ENCODE measurements around the gene FGD3. TPM values are rescaled to one million over a fixed set of nuclear protein-coding genes. Genes with fewer than 3 reads are reported as not detected.
"Not testable (repeated sequence)": the region's sequence is repeated elsewhere in the genome, so short reads cannot be mapped to it uniquely, and the experiment has no call there.

Gene FGD3
- total RNA-seq, 2 experiments from 2014 or later: 41.5 to 42.9 TPM

GRCh38 chr9:93004561-93004960, 57.2 kb downstream of the FGD3 start:
- H3K27ac Mint-ChIP-seq: peak overlapping the region; percentile 87
- peaks cover 49% of the 10 kb centered on the region for H3K4me1 Mint-ChIP-seq
- no peak overlapping the region for H3K4me3 Mint-ChIP-seq
- peaks cover 8% of the 10 kb centered on the region for H3K9me3 Mint-ChIP-seq
- no peak for DNase-seq
- H3K27me3 Mint-ChIP-seq: no peaks in the 10 kb centered on the region
- peaks cover 53% of the 10 kb centered on the region for H3K36me3 Mint-ChIP-seq

- no peaks in the 10 kb centered on the region for H3K27me3 Mint-ChIP-seq
- peaks cover 45% of the 10 kb centered on the region for H3K4me1 Mint-ChIP-seq
- H3K9me3 Mint-ChIP-seq: peaks cover 2% of the 10 kb centered on the region
- peak overlapping the region; percentile 46 for H3K27ac Mint-ChIP-seq
- no peak for DNase-seq
- peaks cover 45% of the 10 kb centered on the region for H3K36me3 Mint-ChIP-seq
- H3K4me3 Mint-ChIP-seq: no peak overlapping the region
Measured at GRCh38 chr9:93005876-93006275, 58.6 kb downstream of the FGD3 start.

GRCh38 chr9:93007529-93008058, 60.3 kb downstream of the FGD3 start:
- Mint-ChIP-seq H3K36me3 (peaks cover 31% of the 10 kb centered on the region), H3K9me3 (no peaks in the 10 kb centered on the region), H3K4me1 (peaks cover 29% of the 10 kb centered on the region), H3K27ac (no peak overlapping the region), H3K4me3 (no peak overlapping the region), H3K27me3 (no peaks in the 10 kb centered on the region)
- no peak for DNase-seq

GRCh38 chr9:93008457-93008856, 61.1 kb downstream of the FGD3 start:
- no peaks in the 10 kb centered on the region for H3K9me3 Mint-ChIP-seq
- H3K36me3 Mint-ChIP-seq: peaks cover 33% of the 10 kb centered on the region
- peaks cover 24% of the 10 kb centered on the region for H3K4me1 Mint-ChIP-seq
- DNase-seq: no peak
- peak overlapping the region; percentile 42 for H3K27ac Mint-ChIP-seq
- H3K27me3 Mint-ChIP-seq: no peaks in the 10 kb centered on the region
- H3K4me3 Mint-ChIP-seq: no peak overlapping the region

GRCh38 chr9:93009337-93010015, 62.2 kb downstream of the FGD3 start:
- DNase-seq: no peak
- Mint-ChIP-seq H3K27ac (no peak overlapping the region), H3K4me1 (peaks cover 16% of the 10 kb centered on the region), H3K36me3 (peaks cover 33% of the 10 kb centered on the region), H3K27me3 (no peaks in the 10 kb centered on the region), H3K4me3 (no peak overlapping the region), H3K9me3 (no peaks in the 10 kb centered on the region)

GRCh38 chr9:93010056-93010455, 62.7 kb downstream of the FGD3 start:
- no peak for DNase-seq
- Mint-ChIP-seq H3K4me3 (no peak overlapping the region), H3K4me1 (peaks cover 14% of the 10 kb centered on the region), H3K27ac (no peak overlapping the region), H3K9me3 (no peaks in the 10 kb centered on the region), H3K27me3 (no peaks in the 10 kb centered on the region), H3K36me3 (peaks cover 33% of the 10 kb centered on the region)

GRCh38 chr9:93010704-93011103, 63.4 kb downstream of the FGD3 start:
- Mint-ChIP-seq H3K36me3 (peaks cover 32% of the 10 kb centered on the region), H3K9me3 (no peaks in the 10 kb centered on the region), H3K4me1 (peaks cover 14% of the 10 kb centered on the region), H3K27ac (peak overlapping the region; percentile 47), H3K27me3 (no peaks in the 10 kb centered on the region), H3K4me3 (no peak overlapping the region)
- DNase-seq: no peak

- no peaks in the 10 kb centered on the region for H3K27me3 Mint-ChIP-seq
- no peak overlapping the region for H3K27ac Mint-ChIP-seq
- peaks cover 14% of the 10 kb centered on the region for H3K4me1 Mint-ChIP-seq
- H3K9me3 Mint-ChIP-seq: no peaks in the 10 kb centered on the region
- DNase-seq: no peak
- peaks cover 29% of the 10 kb centered on the region for H3K36me3 Mint-ChIP-seq
- no peak overlapping the region for H3K4me3 Mint-ChIP-seq
Measured at GRCh38 chr9:93011114-93011513, 63.8 kb downstream of the FGD3 start.

GRCh38 chr9:93012963-93013855, 65.9 kb downstream of the FGD3 start:
- Mint-ChIP-seq H3K9me3 (no peaks in the 10 kb centered on the region), H3K36me3 (peaks cover 27% of the 10 kb centered on the region), H3K27ac (no peak overlapping the region), H3K4me1 (peaks cover 14% of the 10 kb centered on the region), H3K4me3 (no peak overlapping the region), H3K27me3 (no peaks in the 10 kb centered on the region)
- no peak for DNase-seq

GRCh38 chr9:93013856-93014582, 66.7 kb downstream of the FGD3 start:
- Mint-ChIP-seq H3K27ac (no peak overlapping the region), H3K4me1 (peaks cover 15% of the 10 kb centered on the region), H3K27me3 (no peaks in the 10 kb centered on the region), H3K4me3 (no peak overlapping the region), H3K9me3 (no peaks in the 10 kb centered on the region), H3K36me3 (peaks cover 24% of the 10 kb centered on the region)
- no peak for DNase-seq

GRCh38 chr9:93015190-93015589, 67.9 kb downstream of the FGD3 start:
- not testable (repeated sequence) for H3K9me3 Mint-ChIP-seq, H3K27ac Mint-ChIP-seq, H3K4me3 Mint-ChIP-seq, H3K27me3 Mint-ChIP-seq, DNase-seq
- Mint-ChIP-seq H3K4me1 (peaks cover 13% of the 10 kb centered on the region), H3K36me3 (peaks cover 23% of the 10 kb centered on the region)

- H3K27me3 Mint-ChIP-seq: no peaks in the 10 kb centered on the region
Measured at GRCh38 chr9:93017621-93018020, 70.3 kb downstream of the FGD3 start.

GRCh38 chr9:93020151-93020550, 72.8 kb downstream of the FGD3 start:
- H3K27ac Mint-ChIP-seq: peak overlapping the region; percentile 91
- no peaks in the 10 kb centered on the region for H3K27me3 Mint-ChIP-seq
- no peaks in the 10 kb centered on the region for H3K9me3 Mint-ChIP-seq
- no peak overlapping the region for H3K4me3 Mint-ChIP-seq
- H3K36me3 Mint-ChIP-seq: peaks cover 13% of the 10 kb centered on the region
- no peak for DNase-seq
- peaks cover 38% of the 10 kb centered on the region for H3K4me1 Mint-ChIP-seq

More at GRCh38 chr9:93017621-93018020, 70.3 kb downstream of the FGD3 start:
- Mint-ChIP-seq H3K36me3 (peaks cover 21% of the 10 kb centered on the region), H3K9me3 (no peaks in the 10 kb centered on the region), H3K27ac (peak overlapping the region; percentile 54), H3K4me3 (no peak overlapping the region), H3K4me1 (peaks cover 23% of the 10 kb centered on the region)
- DNase-seq: no peak

GRCh38 chr9:93020771-93021670, 73.7 kb downstream of the FGD3 start:
- DNase-seq: peak; percentile 38
- peak overlapping the region; percentile 91 for H3K27ac Mint-ChIP-seq
- H3K4me3 Mint-ChIP-seq: peak overlapping the region; percentile 18
- no peaks in the 10 kb centered on the region for H3K9me3 Mint-ChIP-seq
- no peaks in the 10 kb centered on the region for H3K27me3 Mint-ChIP-seq
- peaks cover 43% of the 10 kb centered on the region for H3K4me1 Mint-ChIP-seq
- peaks cover 13% of the 10 kb centered on the region for H3K36me3 Mint-ChIP-seq

Data from activated naive CD8-positive, alpha-beta T cell treated with anti-CD3 and anti-CD28 coated beads for 36 hours (primary cell).